Mesothelial cell of epicardium (in vitro differentiated cells): ENCODE results near the gene YIF1B. TPM values are rescaled to one million over a fixed set of nuclear protein-coding genes. Genes with fewer than 3 reads are reported as not detected.
A peak's percentile ranks its signal among the peaks of the same experiment; 100 is the strongest.

Source experiments
- DNase-seq, 2 experiments: peaks; one replicate each; pipeline ENCODE4 v3.0.0; 2021; ENCODE audit warnings: low spot score in 2 of 2; ENCODE audit not compliant: unreplicated experiment in 2 of 2
- H3K27ac Mint-ChIP-seq: 2 replicates; pipeline ENCODE4 v1.8.0; 2021; ENCODE audit warnings: mixed read lengths
- H3K27me3 Mint-ChIP-seq: 2 replicates; pipeline ENCODE4 v1.8.0; 2021; ENCODE audit warnings: low read depth, mixed read lengths
- H3K36me3 Mint-ChIP-seq: 2 replicates; pipeline ENCODE4 v1.8.0; 2021; ENCODE audit warnings: mixed read lengths
- H3K4me1 Mint-ChIP-seq: 2 replicates; pipeline ENCODE4 v1.8.0; 2021; ENCODE audit warnings: mixed read lengths
- H3K4me3 Mint-ChIP-seq: 2 replicates; pipeline ENCODE4 v1.8.0; 2021; ENCODE audit warnings: mild to moderate bottlenecking, moderate library complexity, mixed read lengths
- H3K9me3 Mint-ChIP-seq: 2 replicates; pipeline ENCODE4 v1.8.0; 2021; ENCODE audit warnings: mixed read lengths
- total RNA-seq: library from RNA; stranded (reverse); gene quantifications from 3 replicates; pipeline ENCODE4 v1.2.1, GENCODE V29; 2021
- TF ChIP-seq, protein P1 (sequence below): fragments of 200-600 bp; sonication (generic); IDR thresholded peaks from one replicate; pipeline ENCODE4 v1.5.0; 2021; ENCODE audit warnings: antibody characterized with exemption; ENCODE audit not compliant: unreplicated experiment

The YIF1B gene
- total RNA-seq, 1 donor from 2014 or later, result 29.9 TPM

DNA sequence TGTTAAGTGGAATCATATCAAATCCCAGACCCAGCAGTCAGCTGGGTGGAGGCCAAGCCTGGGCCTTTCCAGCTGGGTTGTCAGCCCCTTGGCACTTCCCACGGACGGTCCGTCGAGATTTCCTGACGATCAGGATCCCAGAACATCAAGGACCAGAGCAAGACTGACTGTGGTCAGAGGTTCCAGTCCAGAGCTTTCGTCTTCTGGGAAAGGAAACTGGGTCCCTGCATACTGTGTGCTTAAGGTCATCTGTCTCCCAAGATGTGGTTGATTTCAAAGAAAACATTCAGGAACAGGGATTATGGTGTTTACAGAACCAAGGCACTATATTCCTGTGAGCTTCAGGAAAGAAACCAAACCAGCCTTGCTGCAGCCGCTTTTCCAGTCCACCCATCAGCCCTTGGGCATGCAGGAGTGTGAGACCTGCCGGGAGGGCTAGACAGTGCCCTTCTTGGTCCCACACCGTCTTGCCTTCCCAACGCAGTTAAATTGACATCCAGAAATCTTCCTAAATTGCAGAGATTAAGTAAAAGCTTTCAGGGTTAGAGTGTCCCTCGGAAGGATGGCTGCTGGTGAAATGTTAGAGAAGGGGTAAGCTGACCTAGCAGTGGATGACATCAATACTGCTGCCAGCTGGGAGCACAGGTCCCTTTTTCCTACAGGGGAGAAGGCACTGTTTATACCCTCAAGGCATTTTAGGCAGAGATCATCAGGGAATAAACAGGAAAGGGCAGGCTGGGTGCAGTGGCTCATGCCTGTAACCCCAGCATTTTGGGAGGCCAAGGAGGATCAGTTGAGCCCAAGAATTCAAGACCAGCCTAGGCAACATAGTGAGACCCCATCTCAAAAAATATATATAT, 16.7 kb downstream of the YIF1B start:
- Mint-ChIP-seq H3K27me3 (no peaks in the 10 kb centered on the region), H3K36me3 (peaks cover 3% of the 10 kb centered on the region), H3K4me1 (peaks cover 11% of the 10 kb centered on the region), H3K9me3 (no peaks in the 10 kb centered on the region), H3K27ac (peak overlapping the region; percentile 61), H3K4me3 (no peak overlapping the region)
- TF ChIP-seq, protein P1, sequence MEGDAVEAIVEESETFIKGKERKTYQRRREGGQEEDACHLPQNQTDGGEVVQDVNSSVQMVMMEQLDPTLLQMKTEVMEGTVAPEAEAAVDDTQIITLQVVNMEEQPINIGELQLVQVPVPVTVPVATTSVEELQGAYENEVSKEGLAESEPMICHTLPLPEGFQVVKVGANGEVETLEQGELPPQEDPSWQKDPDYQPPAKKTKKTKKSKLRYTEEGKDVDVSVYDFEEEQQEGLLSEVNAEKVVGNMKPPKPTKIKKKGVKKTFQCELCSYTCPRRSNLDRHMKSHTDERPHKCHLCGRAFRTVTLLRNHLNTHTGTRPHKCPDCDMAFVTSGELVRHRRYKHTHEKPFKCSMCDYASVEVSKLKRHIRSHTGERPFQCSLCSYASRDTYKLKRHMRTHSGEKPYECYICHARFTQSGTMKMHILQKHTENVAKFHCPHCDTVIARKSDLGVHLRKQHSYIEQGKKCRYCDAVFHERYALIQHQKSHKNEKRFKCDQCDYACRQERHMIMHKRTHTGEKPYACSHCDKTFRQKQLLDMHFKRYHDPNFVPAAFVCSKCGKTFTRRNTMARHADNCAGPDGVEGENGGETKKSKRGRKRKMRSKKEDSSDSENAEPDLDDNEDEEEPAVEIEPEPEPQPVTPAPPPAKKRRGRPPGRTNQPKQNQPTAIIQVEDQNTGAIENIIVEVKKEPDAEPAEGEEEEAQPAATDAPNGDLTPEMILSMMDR, result no peak
- DNase-seq, result no peak

DNA sequence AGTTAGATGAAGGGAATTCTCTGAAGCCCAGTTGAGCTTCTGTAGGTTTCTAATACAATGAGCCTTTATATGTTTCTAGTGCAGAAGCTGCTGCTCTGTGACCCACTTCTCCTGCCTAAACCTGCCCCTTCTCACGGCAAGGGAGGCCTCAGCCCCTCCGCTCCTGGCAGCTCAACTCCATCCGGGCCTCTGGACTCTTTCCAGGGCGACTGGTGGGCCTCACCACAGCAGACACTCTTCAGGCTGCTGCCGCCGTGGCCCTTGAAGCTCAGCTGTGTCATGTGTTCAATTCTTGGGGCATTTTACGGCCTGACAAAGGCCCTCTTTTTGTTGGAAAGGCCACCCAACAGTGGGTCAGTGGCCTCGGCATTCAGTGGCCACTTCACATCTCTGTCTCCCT, 21.7 kb downstream of the YIF1B start:
- Mint-ChIP-seq H3K4me3 (no peak overlapping the region), H3K27me3 (no peaks in the 10 kb centered on the region), H3K36me3 (peaks cover 3% of the 10 kb centered on the region), H3K4me1 (peaks cover 1% of the 10 kb centered on the region), H3K9me3 (no peaks in the 10 kb centered on the region), H3K27ac (no peak overlapping the region)
- DNase-seq, result no peak
- TF ChIP-seq, protein P1, result no peak

DNA sequence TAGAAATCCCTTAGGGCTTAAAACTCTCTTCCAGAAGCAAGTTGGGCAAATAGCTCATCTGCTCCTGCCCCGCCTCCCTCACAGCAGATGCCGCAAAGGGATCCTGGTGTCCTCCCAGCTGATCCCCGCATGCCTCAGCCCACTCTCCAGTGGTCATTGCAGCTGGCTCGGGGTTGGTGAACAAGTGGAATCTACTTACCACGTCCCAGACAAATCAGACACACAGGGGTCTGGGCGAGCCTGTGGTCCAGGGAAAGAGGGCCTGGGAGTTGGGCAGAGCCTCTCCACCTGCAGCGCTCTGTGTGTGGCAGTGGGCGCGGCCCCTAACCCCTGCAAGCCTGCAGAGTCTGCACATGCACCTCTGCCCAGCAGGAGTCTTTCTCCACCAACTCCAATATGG, 22.5 kb downstream of the YIF1B start:
- TF ChIP-seq, protein P1, result no peak
- DNase-seq, result no peak
- H3K4me1 Mint-ChIP-seq, result no peaks in the 10 kb centered on the region
- no peak overlapping the region for H3K27ac Mint-ChIP-seq
- H3K9me3 Mint-ChIP-seq, result no peaks in the 10 kb centered on the region
- peaks cover 3% of the 10 kb centered on the region for H3K36me3 Mint-ChIP-seq
- H3K4me3 Mint-ChIP-seq, result no peak overlapping the region
- H3K27me3 Mint-ChIP-seq, result no peaks in the 10 kb centered on the region

DNA sequence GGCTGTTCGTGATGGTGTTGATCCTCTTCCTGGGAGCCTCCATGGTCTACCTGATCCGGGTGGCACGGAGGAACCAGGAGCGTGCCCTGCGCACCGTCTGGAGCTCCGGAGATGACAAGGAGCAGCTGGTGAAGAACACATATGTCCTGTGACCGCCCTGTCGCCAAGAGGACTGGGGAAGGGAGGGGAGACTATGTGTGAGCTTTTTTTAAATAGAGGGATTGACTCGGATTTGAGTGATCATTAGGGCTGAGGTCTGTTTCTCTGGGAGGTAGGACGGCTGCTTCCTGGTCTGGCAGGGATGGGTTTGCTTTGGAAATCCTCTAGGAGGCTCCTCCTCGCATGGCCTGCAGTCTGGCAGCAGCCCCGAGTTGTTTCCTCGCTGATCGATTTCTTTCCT, 23.9 kb downstream of the YIF1B start:
- Mint-ChIP-seq H3K4me1 (no peaks in the 10 kb centered on the region), H3K27ac (no peak overlapping the region), H3K9me3 (no peaks in the 10 kb centered on the region), H3K36me3 (peaks cover 7% of the 10 kb centered on the region), H3K27me3 (no peaks in the 10 kb centered on the region), H3K4me3 (no peak overlapping the region)
- TF ChIP-seq, protein P1, result no peak
- DNase-seq, result no peak

DNA sequence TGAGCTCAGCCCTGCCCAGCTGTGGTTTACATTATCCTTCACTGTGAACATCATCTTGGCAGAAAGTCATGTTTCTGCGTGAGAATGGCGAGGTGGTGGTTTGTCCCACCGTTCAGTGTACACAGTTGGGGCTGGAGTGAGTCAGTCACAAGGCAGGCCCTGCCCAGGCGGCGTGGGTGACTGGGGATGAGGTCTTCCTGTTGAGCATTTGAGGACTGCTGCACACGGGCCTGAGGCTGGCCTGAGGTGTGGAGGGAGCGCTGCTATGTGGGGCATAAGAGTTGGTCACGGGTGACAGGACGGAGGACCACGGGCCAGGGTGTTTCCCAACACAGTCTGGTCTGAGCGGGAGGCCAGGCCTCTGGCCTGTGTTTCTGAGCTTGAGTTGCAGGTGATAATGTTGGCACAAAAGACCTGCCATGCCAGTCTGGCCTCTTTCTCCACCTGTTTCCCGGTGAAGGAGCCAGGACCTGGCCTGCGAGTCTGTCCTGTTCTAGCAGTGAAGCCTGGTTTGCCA, 25.1 kb downstream of the YIF1B start:
- Mint-ChIP-seq H3K36me3 (peaks cover 12% of the 10 kb centered on the region), H3K9me3 (no peaks in the 10 kb centered on the region), H3K4me3 (no peak overlapping the region), H3K27me3 (no peaks in the 10 kb centered on the region), H3K27ac (no peak overlapping the region), H3K4me1 (no peaks in the 10 kb centered on the region)
- no peak for DNase-seq
- TF ChIP-seq, protein P1, result no peak
